Vagina (tissue), 2 donors: Measurements from ENCODE around the gene FCN1.

Source experiments
- CTCF ChIP-seq, 3 experiments: fragments of 450-650 bp in 2 of 3; fragments of 200-600 bp in 1 of 3; sonication (generic) in 1 of 3; IDR thresholded peaks; one replicate each; pipeline ENCODE4 v1.5.1; 2017 to 2019; ENCODE audit warnings: antibody characterized with exemption in 3 of 3, mild to moderate bottlenecking in 2 of 3, moderate library complexity in 2 of 3
- POLR2AphosphoS5 ChIP-seq, 2 donors: sonication (generic); formaldehyde crosslinking; IDR thresholded peaks; one replicate each; pipeline ENCODE4 v1.9.0; 2017; ENCODE audit warnings: antibody characterized with exemption in 2 of 2, mild to moderate bottlenecking in 2 of 2, low read depth in 1 of 2; ENCODE audit not compliant: insufficient read depth in 1 of 2

GRCh38 chr9:134951461-134951860, 33.7 kb upstream of the FCN1 start:
- TF ChIP-seq CTCF (IDR thresholded peaks at IDR 0.05) (no peak), POLR2AphosphoS5 (IDR thresholded peaks at IDR 0.05; ENCODE audit: insufficient read depth in 1 of 2, low read depth in 1 of 2) (no peak)
